HepG2 (cell line): ENCODE results near the gene CNP. TPM values are rescaled to one million over a fixed set of nuclear protein-coding genes. Genes with fewer than 3 reads are reported as not detected.

Source experiments
- AGO1 ChIP-seq: fragments of 200-400 bp; formaldehyde crosslinking; IDR thresholded peaks from 2 replicates; pipeline ENCODE4 v1.6.1; 2017; ENCODE audit warnings: mild to moderate bottlenecking, low read depth, low read length, moderate library complexity; ENCODE audit not compliant: poor library complexity, severe bottlenecking
- MEIS2 ChIP-seq: sonication (generic); formaldehyde crosslinking; IDR thresholded peaks from 2 replicates; pipeline ENCODE4 v1.9.0; 2021; ENCODE audit warnings: mild to moderate bottlenecking, missing genetic modification reagents
- NFKB2 ChIP-seq: sonication (generic); formaldehyde crosslinking; IDR thresholded peaks from 2 replicates; pipeline ENCODE4 v1.4.0; 2020; ENCODE audit warnings: missing genetic modification reagents, borderline replicate concordance
- PCBP1 ChIP-seq: fragments of 200-400 bp; formaldehyde crosslinking; IDR thresholded peaks from 2 replicates; pipeline ENCODE4 v1.6.1; 2017; ENCODE audit warnings: mild to moderate bottlenecking, low read depth, low read length, borderline replicate concordance
- SALL2 ChIP-seq: sonication (generic); formaldehyde crosslinking; IDR thresholded peaks from 2 replicates; pipeline ENCODE4 v1.8.1; 2023; ENCODE audit warnings: mild to moderate bottlenecking, missing genetic modification reagents, inconsistent platforms
- SMYD3 ChIP-seq: sonication (generic); formaldehyde crosslinking; IDR thresholded peaks from 2 replicates; pipeline ENCODE4 v1.8.1; 2023; ENCODE audit warnings: mild to moderate bottlenecking, missing genetic modification reagents
- SP5 ChIP-seq: IDR thresholded peaks from 2 replicates; pipeline ENCODE4 v1.6.1; 2016; ENCODE audit warnings: low read depth, borderline replicate concordance
- STAG1 ChIP-seq: sonication (generic); formaldehyde crosslinking; IDR thresholded peaks from 2 replicates; pipeline ENCODE4 v1.4.0; 2020; ENCODE audit warnings: missing genetic modification reagents
- TBX3 ChIP-seq: fragments of 450-650 bp; IDR thresholded peaks from 2 replicates; pipeline ENCODE4 v1.6.1; 2017; ENCODE audit warnings: antibody characterized with exemption, mild to moderate bottlenecking, inconsistent platforms, borderline replicate concordance
- TEAD3 ChIP-seq: optimal IDR thresholded peaks from 2 replicates; pipeline ENCODE3; 2016; ENCODE audit warnings: borderline replicate concordance
- ZFP1 ChIP-seq: IDR thresholded peaks from 2 replicates; pipeline ENCODE4 v1.6.1; 2016
- ZNF709 ChIP-seq: sonication (generic); formaldehyde crosslinking; IDR thresholded peaks from 2 replicates; pipeline ENCODE4 v1.5.0; 2020; ENCODE audit warnings: mild to moderate bottlenecking, missing genetic modification reagents
- polyA plus RNA-seq, 8 experiments: library from polyadenylated mRNA; depleted of rRNA in 3 of 8; stranded (reverse) in 7 of 8; unstranded in 1 of 8; fragments of >200 nt; fragmentation: Illumina TruSeq in 4 of 8; extraction: Trizol in 4 of 8; gene quantifications; 2 replicates each; pipeline versions ENCODE4 v1.2.1 to v1.2.3, GENCODE V29; 2011 to 2016; ENCODE audit warnings: low read depth in 4 of 8, missing spikeins in 1 of 8, mixed read lengths in 1 of 8; ENCODE audit not compliant: insufficient read depth in 1 of 8
- total RNA-seq, 5 experiments: library from RNA; depleted of rRNA; stranded (reverse); fragments of >200 nt; fragmentation: Illumina TruSeq; extraction: Trizol; gene quantifications; 2 replicates each; pipeline ENCODE4 v1.2.3, GENCODE V29; 2016; ENCODE audit warnings: low read depth in 1 of 5
- TF ChIP-seq, protein P1 (sequence below): sonication (generic); formaldehyde crosslinking; IDR thresholded peaks from 2 replicates; pipeline ENCODE4 v1.4.0; 2020; ENCODE audit warnings: missing genetic modification reagents
- TF ChIP-seq, protein P2 (sequence below): IDR thresholded peaks from 2 replicates; pipeline ENCODE4 v1.6.1; 2016; ENCODE audit warnings: mild to moderate bottlenecking
- TF ChIP-seq, protein P3 (sequence below): sonication (generic); formaldehyde crosslinking; IDR thresholded peaks from 2 replicates; pipeline ENCODE4 v1.5.0; 2020; ENCODE audit warnings: missing genetic modification reagents
- TF ChIP-seq, protein P4 (sequence below): sonication (generic); formaldehyde crosslinking; IDR thresholded peaks from 2 replicates; pipeline ENCODE4 v1.8.1; 2023; ENCODE audit warnings: missing genetic modification reagents, mild to moderate bottlenecking, borderline replicate concordance
- TF ChIP-seq, protein P5 (sequence below): sonication (generic); formaldehyde crosslinking; IDR thresholded peaks from 2 replicates; pipeline ENCODE4 v1.4.0; 2020; ENCODE audit warnings: mild to moderate bottlenecking, missing genetic modification reagents
- TF ChIP-seq, protein P6 (sequence below): sonication (generic); formaldehyde crosslinking; IDR thresholded peaks from 2 replicates; pipeline ENCODE4 v1.8.0; 2023; ENCODE audit warnings: mild to moderate bottlenecking, missing genetic modification reagents

Gene CNP
- total and polyA plus RNA-seq, 2 of the 13 experiments (the other 11 are each of a cell fraction or from before 2014, with no cell fraction given), result 97.2 to 161 TPM

DNA sequence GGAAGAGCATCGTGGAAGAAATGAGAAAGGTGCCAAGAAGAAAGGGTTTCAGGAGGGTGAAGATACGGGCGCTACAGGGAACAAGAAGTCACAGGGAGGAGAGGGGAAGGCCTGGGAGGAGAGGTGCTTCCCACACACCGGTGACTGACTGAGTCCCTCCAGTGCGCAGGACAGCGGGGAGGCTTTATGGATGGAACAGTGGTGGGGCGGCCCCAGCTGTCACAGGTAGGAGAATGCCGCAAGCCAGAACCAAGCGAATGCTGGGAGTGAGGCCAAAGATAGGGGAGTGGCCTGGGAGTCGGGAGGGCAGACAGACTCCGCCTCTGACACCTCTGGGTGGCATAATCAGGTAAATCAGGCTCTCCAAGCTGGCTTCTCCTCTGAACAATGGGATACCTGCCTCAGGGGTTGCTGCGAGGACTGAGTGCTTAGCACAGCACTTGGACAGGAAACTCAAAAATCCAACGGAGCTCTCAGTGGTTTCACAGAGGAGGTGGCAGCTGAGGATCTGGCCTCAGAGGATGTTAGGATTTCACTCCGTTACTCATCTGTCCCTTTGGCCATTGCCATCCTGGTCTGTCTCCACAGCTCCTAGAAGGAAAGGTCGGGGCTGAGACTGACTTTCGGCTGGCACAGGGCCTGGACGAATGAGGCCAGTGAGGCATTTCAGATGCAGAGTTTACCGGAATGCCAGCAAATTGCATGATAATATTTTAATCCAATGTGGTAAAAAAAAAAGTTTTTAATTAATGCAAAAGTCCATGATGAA, 717 bp upstream of the CNP start (continued):
- TF ChIP-seq, protein P1, sequence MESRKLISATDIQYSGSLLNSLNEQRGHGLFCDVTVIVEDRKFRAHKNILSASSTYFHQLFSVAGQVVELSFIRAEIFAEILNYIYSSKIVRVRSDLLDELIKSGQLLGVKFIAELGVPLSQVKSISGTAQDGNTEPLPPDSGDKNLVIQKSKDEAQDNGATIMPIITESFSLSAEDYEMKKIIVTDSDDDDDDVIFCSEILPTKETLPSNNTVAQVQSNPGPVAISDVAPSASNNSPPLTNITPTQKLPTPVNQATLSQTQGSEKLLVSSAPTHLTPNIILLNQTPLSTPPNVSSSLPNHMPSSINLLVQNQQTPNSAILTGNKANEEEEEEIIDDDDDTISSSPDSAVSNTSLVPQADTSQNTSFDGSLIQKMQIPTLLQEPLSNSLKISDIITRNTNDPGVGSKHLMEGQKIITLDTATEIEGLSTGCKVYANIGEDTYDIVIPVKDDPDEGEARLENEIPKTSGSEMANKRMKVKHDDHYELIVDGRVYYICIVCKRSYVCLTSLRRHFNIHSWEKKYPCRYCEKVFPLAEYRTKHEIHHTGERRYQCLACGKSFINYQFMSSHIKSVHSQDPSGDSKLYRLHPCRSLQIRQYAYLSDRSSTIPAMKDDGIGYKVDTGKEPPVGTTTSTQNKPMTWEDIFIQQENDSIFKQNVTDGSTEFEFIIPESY (CRISPR knock-in tag), result no peak
- TF ChIP-seq, protein P2, sequence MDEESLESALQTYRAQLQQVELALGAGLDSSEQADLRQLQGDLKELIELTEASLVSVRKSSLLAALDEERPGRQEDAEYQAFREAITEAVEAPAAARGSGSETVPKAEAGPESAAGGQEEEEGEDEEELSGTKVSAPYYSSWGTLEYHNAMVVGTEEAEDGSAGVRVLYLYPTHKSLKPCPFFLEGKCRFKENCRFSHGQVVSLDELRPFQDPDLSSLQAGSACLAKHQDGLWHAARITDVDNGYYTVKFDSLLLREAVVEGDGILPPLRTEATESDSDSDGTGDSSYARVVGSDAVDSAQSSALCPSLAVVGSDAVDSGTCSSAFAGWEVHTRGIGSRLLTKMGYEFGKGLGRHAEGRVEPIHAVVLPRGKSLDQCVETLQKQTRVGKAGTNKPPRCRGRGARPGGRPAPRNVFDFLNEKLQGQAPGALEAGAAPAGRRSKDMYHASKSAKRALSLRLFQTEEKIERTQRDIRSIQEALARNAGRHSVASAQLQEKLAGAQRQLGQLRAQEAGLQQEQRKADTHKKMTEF (CRISPR knock-in tag), result no peak
- TF ChIP-seq SP5 (CRISPR knock-in tag) (peak; percentile 64; the same call in 1 of the 2 replicates), SMYD3 (no peak), ZNF709 (CRISPR knock-in tag) (no peak), AGO1 (no peak), TBX3 (peak; percentile 79; the same call in 1 of the 2 replicates), NFKB2 (0 out of 2 replicates have a peak, but pooled peaks have one; percentile 50), SALL2 (no peak), TEAD3 (peak; percentile 63), MEIS2 (0 out of 2 replicates have a peak, but pooled peaks have one; percentile 35), PCBP1 (no peak), STAG1 (CRISPR knock-in tag) (peak; percentile 21; the same call in 1 of the 2 replicates), ZFP1 (CRISPR knock-in tag) (peak; percentile 10; the same call in 1 of the 2 replicates)
- TF ChIP-seq, protein P3, sequence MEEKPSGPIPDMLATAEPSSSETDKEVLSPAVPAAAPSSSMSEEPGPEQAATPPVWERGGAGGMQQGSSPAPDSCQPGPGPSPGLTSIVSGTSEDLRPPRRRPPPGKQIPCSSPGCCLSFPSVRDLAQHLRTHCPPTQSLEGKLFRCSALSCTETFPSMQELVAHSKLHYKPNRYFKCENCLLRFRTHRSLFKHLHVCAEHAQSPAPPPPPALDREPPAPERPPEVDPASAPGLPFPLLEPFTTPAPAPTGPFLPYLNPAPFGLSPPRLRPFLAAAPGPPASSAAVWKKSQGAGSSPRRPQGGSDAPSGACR, result peak; percentile 82
- TF ChIP-seq, protein P4, sequence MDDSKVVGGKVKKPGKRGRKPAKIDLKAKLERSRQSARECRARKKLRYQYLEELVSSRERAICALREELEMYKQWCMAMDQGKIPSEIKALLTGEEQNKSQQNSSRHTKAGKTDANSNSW (CRISPR knock-in tag), result no peak
- TF ChIP-seq, protein P5, sequence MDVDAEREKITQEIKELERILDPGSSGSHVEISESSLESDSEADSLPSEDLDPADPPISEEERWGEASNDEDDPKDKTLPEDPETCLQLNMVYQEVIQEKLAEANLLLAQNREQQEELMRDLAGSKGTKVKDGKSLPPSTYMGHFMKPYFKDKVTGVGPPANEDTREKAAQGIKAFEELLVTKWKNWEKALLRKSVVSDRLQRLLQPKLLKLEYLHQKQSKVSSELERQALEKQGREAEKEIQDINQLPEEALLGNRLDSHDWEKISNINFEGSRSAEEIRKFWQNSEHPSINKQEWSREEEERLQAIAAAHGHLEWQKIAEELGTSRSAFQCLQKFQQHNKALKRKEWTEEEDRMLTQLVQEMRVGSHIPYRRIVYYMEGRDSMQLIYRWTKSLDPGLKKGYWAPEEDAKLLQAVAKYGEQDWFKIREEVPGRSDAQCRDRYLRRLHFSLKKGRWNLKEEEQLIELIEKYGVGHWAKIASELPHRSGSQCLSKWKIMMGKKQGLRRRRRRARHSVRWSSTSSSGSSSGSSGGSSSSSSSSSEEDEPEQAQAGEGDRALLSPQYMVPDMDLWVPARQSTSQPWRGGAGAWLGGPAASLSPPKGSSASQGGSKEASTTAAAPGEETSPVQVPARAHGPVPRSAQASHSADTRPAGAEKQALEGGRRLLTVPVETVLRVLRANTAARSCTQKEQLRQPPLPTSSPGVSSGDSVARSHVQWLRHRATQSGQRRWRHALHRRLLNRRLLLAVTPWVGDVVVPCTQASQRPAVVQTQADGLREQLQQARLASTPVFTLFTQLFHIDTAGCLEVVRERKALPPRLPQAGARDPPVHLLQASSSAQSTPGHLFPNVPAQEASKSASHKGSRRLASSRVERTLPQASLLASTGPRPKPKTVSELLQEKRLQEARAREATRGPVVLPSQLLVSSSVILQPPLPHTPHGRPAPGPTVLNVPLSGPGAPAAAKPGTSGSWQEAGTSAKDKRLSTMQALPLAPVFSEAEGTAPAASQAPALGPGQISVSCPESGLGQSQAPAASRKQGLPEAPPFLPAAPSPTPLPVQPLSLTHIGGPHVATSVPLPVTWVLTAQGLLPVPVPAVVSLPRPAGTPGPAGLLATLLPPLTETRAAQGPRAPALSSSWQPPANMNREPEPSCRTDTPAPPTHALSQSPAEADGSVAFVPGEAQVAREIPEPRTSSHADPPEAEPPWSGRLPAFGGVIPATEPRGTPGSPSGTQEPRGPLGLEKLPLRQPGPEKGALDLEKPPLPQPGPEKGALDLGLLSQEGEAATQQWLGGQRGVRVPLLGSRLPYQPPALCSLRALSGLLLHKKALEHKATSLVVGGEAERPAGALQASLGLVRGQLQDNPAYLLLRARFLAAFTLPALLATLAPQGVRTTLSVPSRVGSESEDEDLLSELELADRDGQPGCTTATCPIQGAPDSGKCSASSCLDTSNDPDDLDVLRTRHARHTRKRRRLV (CRISPR knock-in tag), result 0 out of 2 replicates have a peak, but pooled peaks have one; percentile 4
- TF ChIP-seq, protein P6, sequence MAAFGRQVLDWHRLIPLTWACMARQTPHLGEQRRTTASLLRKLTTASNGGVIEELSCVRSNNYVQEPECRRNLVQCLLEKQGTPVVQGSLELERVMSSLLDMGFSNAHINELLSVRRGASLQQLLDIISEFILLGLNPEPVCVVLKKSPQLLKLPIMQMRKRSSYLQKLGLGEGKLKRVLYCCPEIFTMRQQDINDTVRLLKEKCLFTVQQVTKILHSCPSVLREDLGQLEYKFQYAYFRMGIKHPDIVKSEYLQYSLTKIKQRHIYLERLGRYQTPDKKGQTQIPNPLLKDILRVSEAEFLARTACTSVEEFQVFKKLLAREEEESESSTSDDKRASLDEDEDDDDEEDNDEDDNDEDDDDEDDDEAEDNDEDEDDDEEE (CRISPR knock-in tag), result no peak
